OCI-M1 (cell line): ENCODE results near the gene PRKN.
A peak's percentile ranks its signal among the peaks of the same experiment; 100 is the strongest.

Experiments used
- DNase-seq: peaks from one replicate; lab custom pipeline; 2025; lab: John Stamatoyannopoulos, UW

PRKN gene

GRCh38 chr6:161596807-161597520 lies 1130.6 kb downstream of the PRKN start:
- no peak for DNase-seq

GRCh38 chr6:161594412-161594811 lies 1133.2 kb downstream of the PRKN start:
- no peak for DNase-seq

GRCh38 chr6:161590961-161591627 lies 1136.5 kb downstream of the PRKN start:
- DNase-seq, result no peak

- no peak for DNase-seq
These were observed 1140.7 kb downstream of the PRKN start for GRCh38 chr6:161586887-161587286.

- DNase-seq, result no peak
These were observed 1142.8 kb downstream of the PRKN start for GRCh38 chr6:161584621-161585340.

GRCh38 chr6:161584051-161584450 lies 1143.5 kb downstream of the PRKN start:
- DNase-seq, result no peak

GRCh38 chr6:161583584-161583983 lies 1144.0 kb downstream of the PRKN start:
- no peak for DNase-seq

- DNase-seq, result peak; percentile 28
These were observed 1149.1 kb downstream of the PRKN start for GRCh38 chr6:161578478-161578877.

GRCh38 chr6:161575523-161576254 lies 1151.9 kb downstream of the PRKN start:
- no peak for DNase-seq

- DNase-seq, result no peak
These were observed 1158.6 kb downstream of the PRKN start for GRCh38 chr6:161568885-161569456.

GRCh38 chr6:161564952-161565351 lies 1162.6 kb downstream of the PRKN start:
- DNase-seq, result no peak

- no peak for DNase-seq
These were observed 1165.7 kb downstream of the PRKN start for GRCh38 chr6:161561908-161562307.

GRCh38 chr6:161557333-161558107 lies 1170.0 kb downstream of the PRKN start:
- peak; percentile 26 for DNase-seq

- no peak for DNase-seq
These were observed 1172.7 kb downstream of the PRKN start for GRCh38 chr6:161554883-161555282.

GRCh38 chr6:161549977-161550655 lies 1177.5 kb downstream of the PRKN start:
- DNase-seq, result peak; percentile 34

- DNase-seq, result no peak
These were observed 1178.8 kb downstream of the PRKN start for GRCh38 chr6:161548713-161549296.

GRCh38 chr6:161547617-161548016 lies 1179.9 kb downstream of the PRKN start:
- no peak for DNase-seq

GRCh38 chr6:161546632-161547031 lies 1180.9 kb downstream of the PRKN start:
- no peak for DNase-seq

- DNase-seq, result no peak
These were observed 1181.8 kb downstream of the PRKN start for GRCh38 chr6:161545741-161546140.

GRCh38 chr6:161544801-161545480 lies 1182.6 kb downstream of the PRKN start:
- no peak for DNase-seq
